ENCODE results near the gene KLF5. TPM values are rescaled to one million over a fixed set of nuclear protein-coding genes. Genes with fewer than 3 reads are reported as not detected.

KLF5 gene
- total and polyA plus RNA-seq, 7 experiments from 2014 or later, result 1.7 to 13.3 (median 5.5) TPM

DNA sequence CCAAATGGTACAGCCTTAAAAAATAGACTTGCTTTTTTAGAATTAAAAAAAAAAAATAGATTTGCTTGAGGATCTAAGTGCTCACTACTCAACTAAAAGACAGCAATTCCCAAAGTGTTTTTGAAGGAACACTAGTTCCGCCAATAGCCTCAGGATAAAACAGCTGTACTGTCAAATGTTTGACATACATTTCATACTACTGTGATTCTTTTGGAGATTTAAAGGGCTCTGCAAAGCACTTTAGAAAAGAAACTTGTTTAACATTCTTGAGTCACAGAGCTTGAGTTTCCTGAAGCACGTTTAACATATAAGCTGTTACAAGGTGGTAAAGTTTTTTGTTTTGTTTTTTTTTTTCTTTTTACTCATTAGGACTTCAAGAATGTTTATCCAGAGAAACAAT is 23.1 kb upstream of the KLF5 start:
- H3K36me3 Mint-ChIP-seq, result peaks cover 0 to 3% (median 0%) of the 10 kb centered on the region in 5 donors
- Histone ChIP-seq H3K4me1 (ENCODE audit: control insufficient read depth in 2 of 2, insufficient read depth in 2 of 2, low read length in 2 of 2) (no peaks in the 10 kb centered on the region), H3K27me3 (ENCODE audit: control insufficient read depth in 2 of 2, insufficient read depth in 2 of 2, low read length in 2 of 2) (no peaks in the 10 kb centered on the region), H3K9me3 (ENCODE audit: control insufficient read depth in 2 of 3, low read length in 3 of 3) (no peaks in the 10 kb centered on the region), H3K27ac (ENCODE audit: low read depth, low read length) (no peak overlapping the region), H3K4me3 (ENCODE audit: low read length) (no peak overlapping the region), H3K36me3 (ENCODE audit: control insufficient read depth in 2 of 3, insufficient read depth in 3 of 3, low read length in 3 of 3) (no peaks in the 10 kb centered on the region)
- CTCF ChIA-PET, result interaction anchor here (0.7 to 1.4 kb wide), 2 partner anchors 11 to 13 kb away, joined by 3 read pairs; no protein-coding TSS in a partner anchor
- POLR2A ChIA-PET, result interaction anchor here (0.7 kb wide), 1 partner anchor 1273 kb away, joined by 3 read pairs; no protein-coding TSS in a partner anchor
- ATAC-seq (no peak), DNase-seq (no peak)
- H3K4me3 Mint-ChIP-seq, result no peak overlapping the region
- intact Hi-C loops (cut with micrococcal nuclease), result no loop called here
- no peaks in the 10 kb centered on the region for H3K27me3 Mint-ChIP-seq
- H3K27ac Mint-ChIP-seq, result no peak overlapping the region
- H3K4me1 Mint-ChIP-seq, result no peaks in the 10 kb centered on the region
- H3K9me3 Mint-ChIP-seq, result no peaks in the 10 kb centered on the region

DNA sequence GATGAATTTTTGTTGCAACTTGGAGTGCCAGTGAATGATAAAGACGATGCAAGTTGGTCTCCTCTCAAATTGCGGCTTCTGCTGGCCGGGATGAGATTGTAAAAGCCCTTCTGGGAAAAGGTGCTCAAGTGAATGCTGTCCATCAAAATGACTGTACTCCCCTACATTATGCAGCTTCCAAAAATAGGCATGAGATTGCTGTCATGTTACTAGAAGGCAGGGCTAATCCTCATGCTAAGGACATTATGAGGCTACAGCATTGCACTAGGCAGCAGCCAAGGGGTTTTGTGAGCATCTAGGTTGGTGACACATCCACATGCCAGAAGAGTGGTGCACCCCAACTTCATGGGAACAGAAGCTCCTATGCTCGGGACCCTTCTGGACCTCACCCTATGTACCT is 22.2 kb upstream of the KLF5 start:
- Mint-ChIP-seq H3K27ac (no peak overlapping the region), H3K4me3 (no peak overlapping the region), H3K9me3 (no peaks in the 10 kb centered on the region), H3K36me3 (peaks cover 0 to 3% (median 0%) of the 10 kb centered on the region in 5 donors), H3K27me3 (no peaks in the 10 kb centered on the region), H3K4me1 (no peaks in the 10 kb centered on the region)
- Histone ChIP-seq H3K27me3 (ENCODE audit: control insufficient read depth in 2 of 2, insufficient read depth in 2 of 2, low read length in 2 of 2) (no peaks in the 10 kb centered on the region), H3K27ac (ENCODE audit: low read depth, low read length) (no peak overlapping the region), H3K36me3 (ENCODE audit: control insufficient read depth in 2 of 3, insufficient read depth in 3 of 3, low read length in 3 of 3) (no peaks in the 10 kb centered on the region), H3K4me3 (ENCODE audit: low read length) (no peak overlapping the region), H3K9me3 (ENCODE audit: control insufficient read depth in 2 of 3, low read length in 3 of 3) (no peaks in the 10 kb centered on the region), H3K4me1 (ENCODE audit: control insufficient read depth in 2 of 2, insufficient read depth in 2 of 2, low read length in 2 of 2) (no peaks in the 10 kb centered on the region)
- ChIA-PET POLR2A (no interaction called here), CTCF (interaction anchor here (1.4 kb wide), 1 partner anchor 14 kb away, joined by 3 read pairs; no protein-coding TSS in a partner anchor)
- intact Hi-C loops (cut with micrococcal nuclease), result no loop called here
- no peak for ATAC-seq
- no peak for DNase-seq

DNA sequence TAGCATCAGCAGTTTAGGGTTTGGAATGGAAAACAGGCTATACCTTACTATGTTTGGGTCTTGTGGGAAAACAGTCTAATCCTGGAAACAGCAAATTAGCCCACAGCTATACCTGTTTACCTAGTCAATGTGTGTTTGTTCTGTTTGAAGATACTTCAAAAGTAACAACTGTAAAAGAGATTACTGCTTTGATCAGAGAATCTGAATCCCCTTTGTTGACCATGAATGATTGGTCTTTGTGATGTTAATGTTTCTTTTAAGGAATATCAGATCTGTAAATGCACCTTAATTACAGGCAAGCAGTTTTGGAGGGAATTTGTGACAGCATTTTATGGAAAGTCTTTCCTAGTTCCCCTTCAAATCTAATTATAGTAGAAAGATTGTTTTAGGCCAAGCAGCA is 20.7 kb upstream of the KLF5 start:
- Mint-ChIP-seq H3K36me3 (no peaks in the 10 kb centered on the region), H3K4me1 (no peaks in the 10 kb centered on the region), H3K9me3 (no peaks in the 10 kb centered on the region), H3K4me3 (no peak overlapping the region), H3K27me3 (no peaks in the 10 kb centered on the region), H3K27ac (no peak overlapping the region)
- intact Hi-C loops (cut with micrococcal nuclease), result no loop called here
- H3K27me3 ChIP-seq (ENCODE audit: control insufficient read depth in 2 of 2, insufficient read depth in 2 of 2, low read length in 2 of 2), result no peaks in the 10 kb centered on the region
- CTCF ChIA-PET, result interaction anchor here (0.6 kb wide), 1 partner anchor 19 kb away, joined by 3 read pairs; no protein-coding TSS in a partner anchor
- no peak overlapping the region for H3K4me3 ChIP-seq (ENCODE audit: low read length)
- no peak overlapping the region for H3K27ac ChIP-seq (ENCODE audit: low read depth, low read length)
- no peaks in the 10 kb centered on the region for H3K36me3 ChIP-seq (ENCODE audit: control insufficient read depth in 2 of 3, insufficient read depth in 3 of 3, low read length in 3 of 3)
- H3K4me1 ChIP-seq (ENCODE audit: control insufficient read depth in 2 of 2, insufficient read depth in 2 of 2, low read length in 2 of 2), result no peaks in the 10 kb centered on the region
- ATAC-seq (no peak), DNase-seq (no peak)
- H3K9me3 ChIP-seq (ENCODE audit: control insufficient read depth in 2 of 3, low read length in 3 of 3), result no peaks in the 10 kb centered on the region
- POLR2A ChIA-PET, result no interaction called here

DNA sequence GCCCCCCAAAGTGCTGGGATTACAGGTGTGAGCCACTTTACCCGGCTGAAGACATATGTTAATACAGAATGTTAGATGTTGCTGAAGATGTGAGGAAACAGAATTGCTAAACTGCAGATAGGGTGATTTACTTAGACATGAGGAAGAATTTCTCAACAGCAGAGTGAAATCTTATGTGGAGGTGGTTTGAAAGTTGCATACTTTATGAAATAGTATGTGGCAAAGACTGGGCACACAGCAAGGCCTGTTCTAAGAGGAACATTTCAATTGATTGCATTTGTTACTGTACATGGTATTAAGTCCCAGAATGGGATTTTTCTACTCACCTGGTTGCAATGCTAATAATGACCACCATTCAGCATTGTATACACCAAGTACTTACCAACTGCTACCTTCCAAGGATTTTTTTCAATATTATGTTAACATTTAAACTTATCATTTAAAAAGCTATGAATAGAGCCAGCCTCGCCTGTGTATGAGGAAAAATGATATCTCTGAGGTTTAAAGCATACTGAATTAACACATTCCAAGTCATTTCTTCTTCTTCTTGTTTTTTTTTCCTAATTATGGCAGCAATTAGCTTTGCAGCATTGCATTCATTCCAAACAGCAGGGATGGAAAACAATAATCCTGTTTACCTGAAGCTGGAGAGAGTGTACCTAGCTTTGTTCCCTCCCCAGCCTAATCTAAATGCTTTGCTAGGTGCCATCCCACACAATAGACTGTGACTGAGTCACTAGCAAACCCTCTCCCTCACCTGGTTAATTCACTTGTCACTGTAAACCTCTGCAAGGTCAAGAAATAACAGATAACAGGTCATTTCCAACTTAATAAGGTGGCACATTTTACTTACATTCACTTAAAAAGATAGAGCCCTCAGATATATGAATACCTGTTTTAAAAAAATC is 19.4 kb upstream of the KLF5 start:
- Histone ChIP-seq H3K4me3 (ENCODE audit: low read length) (no peak overlapping the region), H3K9me3 (ENCODE audit: control insufficient read depth in 2 of 3, low read length in 3 of 3) (no peaks in the 10 kb centered on the region), H3K4me1 (ENCODE audit: control insufficient read depth in 2 of 2, insufficient read depth in 2 of 2, low read length in 2 of 2) (no peaks in the 10 kb centered on the region), H3K27ac (ENCODE audit: low read depth, low read length) (no peak overlapping the region), H3K36me3 (ENCODE audit: control insufficient read depth in 2 of 3, insufficient read depth in 3 of 3, low read length in 3 of 3) (no peaks in the 10 kb centered on the region), H3K27me3 (ENCODE audit: control insufficient read depth in 2 of 2, insufficient read depth in 2 of 2, low read length in 2 of 2) (no peaks in the 10 kb centered on the region)
- Mint-ChIP-seq H3K4me3 (no peak overlapping the region), H3K27ac (no peak overlapping the region), H3K27me3 (no peaks in the 10 kb centered on the region), H3K4me1 (no peaks in the 10 kb centered on the region), H3K9me3 (no peaks in the 10 kb centered on the region), H3K36me3 (no peaks in the 10 kb centered on the region)
- ChIA-PET POLR2A (no interaction called here), CTCF (no interaction called here)
- no peak for DNase-seq
- intact Hi-C loops (cut with micrococcal nuclease), result no loop called here
- ATAC-seq, result peak; percentile 31

DNA sequence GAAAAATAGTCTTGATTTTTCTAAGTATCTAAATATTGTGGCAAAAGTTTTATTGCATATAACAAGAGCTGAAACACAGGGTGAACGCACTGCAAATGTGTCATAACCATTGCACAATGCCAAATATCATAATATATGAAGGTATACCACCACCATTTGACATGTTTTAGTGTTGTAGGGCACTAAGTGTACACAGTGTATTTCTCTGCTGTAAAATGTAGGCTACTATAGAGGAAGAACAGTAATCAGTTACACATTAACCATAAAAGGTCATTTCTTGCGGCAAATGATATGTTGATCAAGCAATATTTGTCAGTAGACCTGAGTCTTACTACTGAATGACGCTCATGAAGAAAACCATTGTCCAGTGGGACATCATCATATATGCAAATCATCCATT is 18.3 kb upstream of the KLF5 start:
- Histone ChIP-seq H3K27ac (ENCODE audit: low read depth, low read length) (no peak overlapping the region), H3K36me3 (ENCODE audit: control insufficient read depth in 2 of 3, insufficient read depth in 3 of 3, low read length in 3 of 3) (no peaks in the 10 kb centered on the region), H3K4me1 (ENCODE audit: control insufficient read depth in 2 of 2, insufficient read depth in 2 of 2, low read length in 2 of 2) (no peaks in the 10 kb centered on the region), H3K27me3 (ENCODE audit: control insufficient read depth in 2 of 2, insufficient read depth in 2 of 2, low read length in 2 of 2) (no peaks in the 10 kb centered on the region), H3K9me3 (ENCODE audit: control insufficient read depth in 2 of 3, low read length in 3 of 3) (no peaks in the 10 kb centered on the region), H3K4me3 (ENCODE audit: low read length) (no peak overlapping the region)
- DNase-seq, result no peak
- no peak overlapping the region for H3K27ac Mint-ChIP-seq
- no peaks in the 10 kb centered on the region for H3K27me3 Mint-ChIP-seq
- ChIA-PET CTCF (no interaction called here), POLR2A (no interaction called here)
- intact Hi-C loops (cut with micrococcal nuclease), result no loop called here
- no peaks in the 10 kb centered on the region for H3K9me3 Mint-ChIP-seq
- H3K4me1 Mint-ChIP-seq, result no peaks in the 10 kb centered on the region
- no peaks in the 10 kb centered on the region for H3K36me3 Mint-ChIP-seq
- H3K4me3 Mint-ChIP-seq, result no peak overlapping the region
- no peak for ATAC-seq

DNA sequence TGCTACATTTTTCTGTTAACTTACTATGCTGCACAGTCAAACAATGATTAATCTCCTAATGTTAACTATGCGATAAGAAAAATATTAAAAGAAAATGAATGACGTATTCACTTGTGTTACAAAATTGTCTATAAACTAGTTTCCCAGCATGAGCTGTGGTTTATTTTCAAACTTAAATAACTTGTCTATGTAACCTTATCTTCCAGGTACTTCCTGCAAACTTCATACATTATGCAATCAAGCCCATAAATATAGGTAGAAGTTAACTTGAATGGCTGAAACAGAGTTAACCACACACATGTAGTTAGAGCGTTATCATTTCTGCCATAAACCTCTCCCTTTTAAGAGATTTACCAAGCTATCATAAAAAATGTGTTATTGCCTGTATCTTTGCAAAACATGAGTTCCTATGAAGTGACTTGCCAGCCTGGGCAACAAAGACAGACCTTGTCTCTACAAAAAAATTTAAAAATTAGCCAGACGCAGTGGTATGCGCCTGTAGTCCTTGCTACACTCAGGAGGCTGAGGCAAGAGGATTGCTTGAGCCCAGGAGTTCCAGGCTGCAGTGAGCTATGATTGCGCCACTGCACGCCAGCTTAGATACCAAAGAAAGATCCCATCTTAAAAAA is 17.7 kb upstream of the KLF5 start:
- Histone ChIP-seq H3K27ac (ENCODE audit: low read depth, low read length) (no peak overlapping the region), H3K27me3 (ENCODE audit: control insufficient read depth in 2 of 2, insufficient read depth in 2 of 2, low read length in 2 of 2) (no peaks in the 10 kb centered on the region), H3K36me3 (ENCODE audit: control insufficient read depth in 2 of 3, insufficient read depth in 3 of 3, low read length in 3 of 3) (no peaks in the 10 kb centered on the region), H3K9me3 (ENCODE audit: control insufficient read depth in 2 of 3, low read length in 3 of 3) (no peaks in the 10 kb centered on the region), H3K4me1 (ENCODE audit: control insufficient read depth in 2 of 2, insufficient read depth in 2 of 2, low read length in 2 of 2) (no peaks in the 10 kb centered on the region), H3K4me3 (ENCODE audit: low read length) (no peak overlapping the region)
- DNase-seq (no peak), ATAC-seq (peak; percentile 34)
- Mint-ChIP-seq H3K36me3 (no peaks in the 10 kb centered on the region), H3K27me3 (no peaks in the 10 kb centered on the region), H3K27ac (no peak overlapping the region), H3K9me3 (no peaks in the 10 kb centered on the region), H3K4me3 (no peak overlapping the region), H3K4me1 (no peaks in the 10 kb centered on the region)
- ChIA-PET CTCF (no interaction called here), POLR2A (interaction anchor here (0.7 kb wide), 1 partner anchor 17 kb away, joined by 3 read pairs; no protein-coding TSS in a partner anchor)
- intact Hi-C loops (cut with micrococcal nuclease), result no loop called here

Measured in naive thymus-derived CD4-positive, alpha-beta T cell (primary cell).